Body of pancreas (tissue), 4 donors: Measurements from ENCODE around the gene AKAP6. TPM values are rescaled to one million over a fixed set of nuclear protein-coding genes. Genes with fewer than 3 reads are reported as not detected.

Experiments used
- ATAC-seq: fragments of 150-250 bp; one replicate; pipeline ENCODE4 v1.9.1; 2016
- DNase-seq, 4 donors: peaks; one replicate each; pipeline ENCODE4 v3.0.0-alpha.2; 2019
- H3K27ac ChIP-seq, 4 donors: fragments of 200-600 bp; sonication (generic); 1 replicate in 3 of 4; 2 replicates in 1 of 4; pipeline versions ENCODE4 v1.5.1 to v1.6.1; 2016 to 2019; ENCODE audit warnings: mild to moderate bottlenecking in 1 of 4, mixed read lengths in 1 of 4, moderate library complexity in 1 of 4
- H3K27me3 ChIP-seq, 2 donors: fragments of 200-600 bp; sonication (generic); one replicate each; pipeline ENCODE4 v1.6.0; 2016; ENCODE audit warnings: mild to moderate bottlenecking in 1 of 2
- H3K36me3 ChIP-seq, 2 donors: fragments of 200-600 bp; sonication (generic); replicated peaks in 1 of 2; 2 replicates each; pipeline ENCODE4 v1.5.1; 2016; ENCODE audit warnings: low read depth in 2 of 2; ENCODE audit not compliant: insufficient read depth in 1 of 2
- H3K4me1 ChIP-seq: fragments of 200-600 bp; sonication (generic); one replicate; pipeline ENCODE4 v1.6.0; 2016
- H3K4me3 ChIP-seq, 2 donors: fragments of 200-600 bp; sonication (generic); 1 replicate in 1 of 2; 2 replicates in 1 of 2; pipeline ENCODE4 v1.5.1; 2016 to 2019
- H3K9me3 ChIP-seq, 3 donors: fragments of 200-600 bp; sonication (generic); 1 replicate in 2 of 3; 2 replicates in 1 of 3; pipeline ENCODE4 v1.5.1; 2016
- CTCF ChIP-seq, 7 experiments: fragments of 450-650 bp in 4 of 7; fragments of 200-600 bp in 3 of 7; sonication (generic) in 3 of 7; IDR thresholded peaks; one replicate each; pipeline ENCODE4 v1.5.1; 2016 to 2019; ENCODE audit warnings: antibody characterized with exemption in 7 of 7
- POLR2A ChIP-seq, 3 donors: fragments of 450-650 bp; IDR thresholded peaks; one replicate each; pipeline ENCODE4 v1.6.1; 2016; ENCODE audit warnings: antibody characterized with exemption in 3 of 3, mild to moderate bottlenecking in 2 of 3
- WGBS, 2 donors: methylation state at CpG; one replicate each; pipeline ENCODE4 v1.1.5; 2017; 5-methylcytosine and 5-hydroxymethylcytosine counted together
- intact Hi-C: fragments of 100-400 bp; cut with DNase I; formaldehyde crosslinking; loops from one replicate; pipeline ENCODE4 v1.15.1; 2023
- total RNA-seq, 2 donors: library from RNA; depleted of rRNA; stranded (reverse); fragments of >200 nt; gene quantifications; one replicate each; pipeline ENCODE4 v1.1.0, GENCODE V29; 2016

Gene AKAP6
- total RNA-seq, 2 donors from 2014 or later: 2.0 to 2.9 TPM

- no peak overlapping the region for H3K27ac ChIP-seq
- no peak overlapping the region for H3K4me3 ChIP-seq
- intact Hi-C loops: no loop called here
- no peak for DNase-seq
- 86% methylated on average over 1 of the region's 1 CpG; no CpG with 5 or more reads in 1 of the 2 donors for WGBS, 2 donors
- H3K9me3 ChIP-seq: peaks cover 0 to 5% (median 0%) of the 10 kb centered on the region in 3 donors
- ATAC-seq: no peak
- H3K27me3 ChIP-seq: no peaks in the 10 kb centered on the region
- H3K36me3 ChIP-seq: no peaks in the 10 kb centered on the region
- TF ChIP-seq POLR2A (IDR thresholded peaks at IDR 0.05) (no peak), CTCF (IDR thresholded peaks at IDR 0.05) (no peak)
- H3K4me1 ChIP-seq: no peaks in the 10 kb centered on the region
These were observed 427.1 kb downstream of the AKAP6 start for GRCh38 chr14:32756173-32756572.

GRCh38 chr14:32756775-32757174 is 427.7 kb downstream of the AKAP6 start:
- ATAC-seq (no peak), DNase-seq (no peak)
- Histone ChIP-seq H3K9me3 (peaks cover 0 to 5% (median 0%) of the 10 kb centered on the region in 3 donors), H3K4me1 (no peaks in the 10 kb centered on the region), H3K4me3 (no peak overlapping the region), H3K27me3 (no peaks in the 10 kb centered on the region), H3K36me3 (no peaks in the 10 kb centered on the region), H3K27ac (no peak overlapping the region)
- WGBS, 2 donors: 67 to 71% methylated on average over 1 to 2 of the region's 3 CpGs
- intact Hi-C loops: no loop called here
- TF ChIP-seq CTCF (IDR thresholded peaks at IDR 0.05) (no peak), POLR2A (IDR thresholded peaks at IDR 0.05) (no peak)

GRCh38 chr14:32757568-32757967 is 428.5 kb downstream of the AKAP6 start:
- H3K4me1 ChIP-seq: no peaks in the 10 kb centered on the region
- peaks cover 0 to 5% (median 0%) of the 10 kb centered on the region in 3 donors for H3K9me3 ChIP-seq
- no peaks in the 10 kb centered on the region for H3K27me3 ChIP-seq
- H3K36me3 ChIP-seq: no peaks in the 10 kb centered on the region
- 72 to 73% methylated on average over 4 of the region's 4 CpGs for WGBS, 2 donors
- DNase-seq: no peak
- intact Hi-C loops: no loop called here
- H3K4me3 ChIP-seq: no peak overlapping the region
- no peak overlapping the region for H3K27ac ChIP-seq
- TF ChIP-seq POLR2A (IDR thresholded peaks at IDR 0.05) (no peak), CTCF (IDR thresholded peaks at IDR 0.05) (no peak)
- ATAC-seq: no peak

- no peak for ATAC-seq
- intact Hi-C loops: no loop called here
- H3K36me3 ChIP-seq: no peaks in the 10 kb centered on the region
- TF ChIP-seq CTCF (IDR thresholded peaks at IDR 0.05) (no peak), POLR2A (IDR thresholded peaks at IDR 0.05) (no peak)
- H3K4me3 ChIP-seq: no peak overlapping the region
- no peaks in the 10 kb centered on the region for H3K4me1 ChIP-seq
- H3K9me3 ChIP-seq: no peaks in the 10 kb centered on the region
- no peak overlapping the region for H3K27ac ChIP-seq
- WGBS, 2 donors: 68 to 70% methylated on average over 5 of the region's 5 CpGs
- no peaks in the 10 kb centered on the region for H3K27me3 ChIP-seq
- no peak for DNase-seq
These were observed 432.4 kb downstream of the AKAP6 start for GRCh38 chr14:32761381-32761968.

- no peaks in the 10 kb centered on the region for H3K27me3 ChIP-seq
- no peak for TF ChIP-seq POLR2A (IDR thresholded peaks at IDR 0.05)
- no peaks in the 10 kb centered on the region for H3K4me1 ChIP-seq
- no peaks in the 10 kb centered on the region for H3K9me3 ChIP-seq
- ATAC-seq: no peak
- WGBS, 2 donors: 80 to 94% methylated on average over 2 of the region's 2 CpGs
- H3K4me3 ChIP-seq: no peak overlapping the region
- DNase-seq: no peak
- intact Hi-C loops: no loop called here
- H3K27ac ChIP-seq: no peak overlapping the region
- no peaks in the 10 kb centered on the region for H3K36me3 ChIP-seq
These were observed 433.8 kb downstream of the AKAP6 start for GRCh38 chr14:32762886-32763285.
